Glutamatergic neuron (in vitro differentiated cells): Measurements from ENCODE around the gene MAGI3. TPM values are rescaled to one million over a fixed set of nuclear protein-coding genes. Genes with fewer than 3 reads are reported as not detected.
"Not testable (repeated sequence)": the region's sequence is repeated elsewhere in the genome, so short reads cannot be mapped to it uniquely, and the experiment has no call there.

Experiments used
- DNase-seq: peaks from one replicate; pipeline ENCODE4 v3.0.0; 2022
- H3K27ac Mint-ChIP-seq: one replicate; pipeline ENCODE4 v1.8.0; 2020; ENCODE audit warnings: mild to moderate bottlenecking, mixed read lengths, inconsistent platforms; ENCODE audit not compliant: unreplicated experiment
- H3K27me3 Mint-ChIP-seq: one replicate; pipeline ENCODE4 v1.8.0; 2020; ENCODE audit warnings: mild to moderate bottlenecking, moderate library complexity, mixed read lengths, inconsistent platforms; ENCODE audit not compliant: unreplicated experiment
- H3K36me3 Mint-ChIP-seq: one replicate; pipeline ENCODE4 v1.8.0; 2020; ENCODE audit warnings: mild to moderate bottlenecking, mixed read lengths, inconsistent platforms; ENCODE audit not compliant: unreplicated experiment
- H3K4me1 Mint-ChIP-seq: one replicate; pipeline ENCODE4 v1.8.0; 2020; ENCODE audit warnings: mild to moderate bottlenecking, low read depth, mixed read lengths, inconsistent platforms; ENCODE audit not compliant: unreplicated experiment
- H3K4me3 Mint-ChIP-seq: one replicate; pipeline ENCODE4 v1.8.0; 2020; ENCODE audit warnings: mild to moderate bottlenecking, mixed read lengths, inconsistent platforms; ENCODE audit not compliant: unreplicated experiment
- H3K9me3 Mint-ChIP-seq: one replicate; pipeline ENCODE4 v1.8.0; 2020; ENCODE audit warnings: mild to moderate bottlenecking, moderate library complexity, mixed read lengths, inconsistent platforms; ENCODE audit not compliant: unreplicated experiment
- total RNA-seq: library from RNA; stranded (reverse); fragmentation: NEBNext Ultra II Directional; extraction: Animal tissue kit (Norgen Biotek cat#: 25700); gene quantifications from one replicate; pipeline ENCODE4 v1.2.1, GENCODE V29; 2021; ENCODE audit not compliant: unreplicated experiment
- TF ChIP-seq, protein P1 (sequence below): fragments of 200-600 bp; sonication (generic); IDR thresholded peaks from one replicate; pipeline ENCODE4 v1.5.0; 2021; ENCODE audit not compliant: partially characterized antibody, unreplicated experiment

Gene MAGI3
- total RNA-seq, 1 donor from 2014 or later: 26.3 TPM

GRCh38 chr1:113505357-113505756, 115.0 kb downstream of the MAGI3 start:
- DNase-seq: no peak
- Mint-ChIP-seq H3K4me1 (peaks cover 4% of the 10 kb centered on the region), H3K27me3 (no peaks in the 10 kb centered on the region), H3K36me3 (no peaks in the 10 kb centered on the region), H3K4me3 (no peak overlapping the region), H3K9me3 (no peaks in the 10 kb centered on the region), H3K27ac (no peak overlapping the region)
- TF ChIP-seq, protein P1, sequence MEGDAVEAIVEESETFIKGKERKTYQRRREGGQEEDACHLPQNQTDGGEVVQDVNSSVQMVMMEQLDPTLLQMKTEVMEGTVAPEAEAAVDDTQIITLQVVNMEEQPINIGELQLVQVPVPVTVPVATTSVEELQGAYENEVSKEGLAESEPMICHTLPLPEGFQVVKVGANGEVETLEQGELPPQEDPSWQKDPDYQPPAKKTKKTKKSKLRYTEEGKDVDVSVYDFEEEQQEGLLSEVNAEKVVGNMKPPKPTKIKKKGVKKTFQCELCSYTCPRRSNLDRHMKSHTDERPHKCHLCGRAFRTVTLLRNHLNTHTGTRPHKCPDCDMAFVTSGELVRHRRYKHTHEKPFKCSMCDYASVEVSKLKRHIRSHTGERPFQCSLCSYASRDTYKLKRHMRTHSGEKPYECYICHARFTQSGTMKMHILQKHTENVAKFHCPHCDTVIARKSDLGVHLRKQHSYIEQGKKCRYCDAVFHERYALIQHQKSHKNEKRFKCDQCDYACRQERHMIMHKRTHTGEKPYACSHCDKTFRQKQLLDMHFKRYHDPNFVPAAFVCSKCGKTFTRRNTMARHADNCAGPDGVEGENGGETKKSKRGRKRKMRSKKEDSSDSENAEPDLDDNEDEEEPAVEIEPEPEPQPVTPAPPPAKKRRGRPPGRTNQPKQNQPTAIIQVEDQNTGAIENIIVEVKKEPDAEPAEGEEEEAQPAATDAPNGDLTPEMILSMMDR: no peak

DNA sequence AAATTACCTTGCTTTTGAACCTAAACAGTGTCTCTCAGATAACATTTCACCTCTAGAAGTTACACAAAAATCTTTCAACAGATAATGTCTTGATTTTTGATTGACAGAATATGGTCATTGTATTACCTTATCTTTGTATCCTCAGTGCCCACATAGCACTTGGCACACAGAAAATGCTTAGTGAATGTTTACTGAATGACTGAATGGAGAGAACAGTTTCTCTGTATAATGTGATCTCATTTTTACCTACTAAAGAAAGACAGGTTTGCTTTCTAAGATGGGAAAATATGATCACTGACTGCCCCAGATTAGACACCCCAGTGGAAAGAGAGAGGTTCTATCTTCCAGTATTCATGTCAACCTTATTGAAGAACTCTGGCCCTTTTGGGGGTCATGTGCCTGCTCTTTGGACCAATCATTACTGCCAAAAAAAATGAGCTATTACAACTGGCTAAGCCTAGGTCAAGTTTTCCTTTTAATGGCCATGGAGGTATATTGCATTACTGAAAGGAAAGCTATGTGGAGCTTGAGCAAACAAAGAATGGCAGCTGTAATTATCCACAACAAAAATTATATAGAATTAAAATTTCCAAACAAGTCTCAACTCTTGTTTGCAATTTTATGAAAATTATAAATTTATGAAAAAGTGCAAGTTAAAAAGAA, 117.4 kb downstream of the MAGI3 start:
- peaks cover 12% of the 10 kb centered on the region for H3K36me3 Mint-ChIP-seq
- no peak for DNase-seq
- peaks cover 4% of the 10 kb centered on the region for H3K4me1 Mint-ChIP-seq
- H3K27ac Mint-ChIP-seq: no peak overlapping the region
- no peaks in the 10 kb centered on the region for H3K9me3 Mint-ChIP-seq
- no peaks in the 10 kb centered on the region for H3K27me3 Mint-ChIP-seq
- TF ChIP-seq, protein P1: no peak
- no peak overlapping the region for H3K4me3 Mint-ChIP-seq

DNA sequence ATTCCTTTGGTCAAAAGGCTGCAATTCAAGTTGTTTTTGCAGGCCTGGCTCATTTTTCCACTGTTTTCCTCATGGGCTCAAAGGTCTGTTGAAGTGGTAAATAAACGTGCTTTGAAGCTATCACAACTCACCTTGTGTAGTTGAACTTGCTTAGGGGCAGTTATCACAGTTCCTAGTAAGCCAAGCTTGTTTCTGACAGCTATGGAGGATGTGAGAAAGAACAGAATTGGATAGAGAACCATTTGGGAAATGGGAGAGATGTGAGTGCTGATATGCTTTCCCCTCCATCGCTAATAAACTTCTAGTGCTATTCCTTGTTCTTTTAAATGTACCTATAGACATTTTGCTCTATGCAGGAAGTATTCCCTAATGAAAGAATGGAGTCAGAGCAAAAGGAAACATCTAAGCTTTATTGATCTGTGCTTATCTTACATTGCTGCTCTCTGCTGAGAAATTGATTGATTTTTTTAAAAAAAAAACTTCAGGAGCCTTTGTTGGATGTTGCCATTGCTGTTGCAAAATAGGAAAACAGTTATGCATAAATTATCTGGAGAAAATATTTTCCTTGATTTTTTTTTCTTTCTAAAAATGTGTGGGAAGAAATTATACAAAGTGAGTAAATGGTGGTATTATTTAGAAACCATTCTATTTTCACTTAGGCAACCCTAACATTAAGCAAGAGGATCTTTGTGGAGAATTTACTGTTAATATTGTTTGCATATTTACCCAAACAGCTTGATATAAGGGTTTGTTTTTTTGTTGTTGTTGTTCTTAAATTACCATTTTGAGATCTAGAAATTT, 118.2 kb downstream of the MAGI3 start:
- Mint-ChIP-seq H3K27ac (no peak overlapping the region), H3K9me3 (no peaks in the 10 kb centered on the region), H3K4me3 (no peak overlapping the region), H3K36me3 (peaks cover 12% of the 10 kb centered on the region), H3K27me3 (no peaks in the 10 kb centered on the region), H3K4me1 (peaks cover 4% of the 10 kb centered on the region)
- DNase-seq: no peak
- TF ChIP-seq, protein P1: no peak

- H3K27ac Mint-ChIP-seq, H3K27me3 Mint-ChIP-seq, H3K4me3 Mint-ChIP-seq, H3K9me3 Mint-ChIP-seq, DNase-seq, H3K4me1 Mint-ChIP-seq: not testable (repeated sequence)
- peaks cover 12% of the 10 kb centered on the region for H3K36me3 Mint-ChIP-seq
Observed at GRCh38 chr1:113509766-113510165, 119.5 kb downstream of the MAGI3 start.

DNA sequence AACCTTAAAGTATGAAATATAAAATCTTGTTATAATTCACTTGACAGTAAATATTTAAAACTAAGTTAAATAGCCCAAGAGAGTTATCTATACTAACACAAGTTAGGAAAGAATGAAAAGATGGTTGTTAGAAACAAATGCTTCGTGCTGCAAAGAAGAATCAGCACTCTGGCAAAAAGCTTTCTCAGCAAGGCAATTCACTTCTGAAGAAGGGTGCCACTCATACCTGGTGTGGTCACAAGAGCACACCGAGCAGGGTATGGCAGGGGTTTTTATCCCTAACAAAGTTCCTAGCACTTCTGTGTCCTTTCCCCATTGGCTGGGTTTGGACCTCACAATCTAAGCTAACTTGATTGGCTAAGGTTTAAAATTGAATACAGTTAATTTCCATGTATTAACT, 121.0 kb downstream of the MAGI3 start:
- Mint-ChIP-seq H3K4me3 (no peak overlapping the region), H3K9me3 (no peaks in the 10 kb centered on the region), H3K27ac (no peak overlapping the region), H3K4me1 (peaks cover 4% of the 10 kb centered on the region), H3K27me3 (no peaks in the 10 kb centered on the region), H3K36me3 (peaks cover 12% of the 10 kb centered on the region)
- TF ChIP-seq, protein P1: no peak
- no peak for DNase-seq
